ENCODE measurements around the gene ARHGAP22. TPM values are rescaled to one million over a fixed set of nuclear protein-coding genes. Genes with fewer than 3 reads are reported as not detected.

ARHGAP22 gene
- total RNA-seq, 1 experiment from 2014 or later, result 1.8 TPM

DNA sequence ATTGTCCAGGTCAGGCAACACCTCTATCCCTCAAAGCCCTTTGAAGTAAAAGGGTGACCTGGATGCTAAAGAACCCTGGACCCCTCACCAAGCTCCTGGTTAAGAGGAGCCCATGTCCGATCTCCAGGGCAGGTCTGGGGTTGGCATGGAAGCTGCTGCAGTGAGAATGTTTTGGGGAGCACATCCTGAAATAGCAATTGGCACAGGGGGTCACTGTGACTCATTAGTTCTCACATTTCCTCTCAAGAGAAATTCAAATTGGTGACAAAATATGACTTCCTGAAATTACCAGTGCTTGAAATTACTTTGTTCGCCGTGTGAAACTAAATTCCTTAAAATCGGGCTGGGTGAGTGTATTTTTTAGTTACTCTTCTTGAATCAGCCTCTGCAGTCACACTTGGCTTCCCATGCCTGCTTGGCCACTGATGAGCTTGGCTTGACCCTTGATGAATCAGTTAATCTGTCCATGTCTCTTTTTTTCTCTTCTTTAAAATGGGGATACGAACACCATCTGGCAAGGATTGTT, 18.8 kb upstream of the ARHGAP22 start:
- ChIA-PET CTCF (no interaction called here), POLR2A (interaction anchor here (0.6 kb wide), 2 partner anchors 18 to 873 kb away, joined by 3 read pairs; no protein-coding TSS in a partner anchor)
- TF ChIP-seq, protein P1, sequence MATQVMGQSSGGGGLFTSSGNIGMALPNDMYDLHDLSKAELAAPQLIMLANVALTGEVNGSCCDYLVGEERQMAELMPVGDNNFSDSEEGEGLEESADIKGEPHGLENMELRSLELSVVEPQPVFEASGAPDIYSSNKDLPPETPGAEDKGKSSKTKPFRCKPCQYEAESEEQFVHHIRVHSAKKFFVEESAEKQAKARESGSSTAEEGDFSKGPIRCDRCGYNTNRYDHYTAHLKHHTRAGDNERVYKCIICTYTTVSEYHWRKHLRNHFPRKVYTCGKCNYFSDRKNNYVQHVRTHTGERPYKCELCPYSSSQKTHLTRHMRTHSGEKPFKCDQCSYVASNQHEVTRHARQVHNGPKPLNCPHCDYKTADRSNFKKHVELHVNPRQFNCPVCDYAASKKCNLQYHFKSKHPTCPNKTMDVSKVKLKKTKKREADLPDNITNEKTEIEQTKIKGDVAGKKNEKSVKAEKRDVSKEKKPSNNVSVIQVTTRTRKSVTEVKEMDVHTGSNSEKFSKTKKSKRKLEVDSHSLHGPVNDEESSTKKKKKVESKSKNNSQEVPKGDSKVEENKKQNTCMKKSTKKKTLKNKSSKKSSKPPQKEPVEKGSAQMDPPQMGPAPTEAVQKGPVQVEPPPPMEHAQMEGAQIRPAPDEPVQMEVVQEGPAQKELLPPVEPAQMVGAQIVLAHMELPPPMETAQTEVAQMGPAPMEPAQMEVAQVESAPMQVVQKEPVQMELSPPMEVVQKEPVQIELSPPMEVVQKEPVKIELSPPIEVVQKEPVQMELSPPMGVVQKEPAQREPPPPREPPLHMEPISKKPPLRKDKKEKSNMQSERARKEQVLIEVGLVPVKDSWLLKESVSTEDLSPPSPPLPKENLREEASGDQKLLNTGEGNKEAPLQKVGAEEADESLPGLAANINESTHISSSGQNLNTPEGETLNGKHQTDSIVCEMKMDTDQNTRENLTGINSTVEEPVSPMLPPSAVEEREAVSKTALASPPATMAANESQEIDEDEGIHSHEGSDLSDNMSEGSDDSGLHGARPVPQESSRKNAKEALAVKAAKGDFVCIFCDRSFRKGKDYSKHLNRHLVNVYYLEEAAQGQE (IDR thresholded peaks at IDR 0.05; ENCODE audit: insufficient read depth in 1 of 2, low read depth in 2 of 2, low read length in 1 of 2), result no peak
- TF ChIP-seq POLR2AphosphoS5 (IDR thresholded peaks at IDR 0.05; ENCODE audit: low read depth, low read length), result no peak
- no peak for TF ChIP-seq TCF7L2 (IDR thresholded peaks at IDR 0.05; ENCODE audit: low read depth, low read length)
- TF ChIP-seq SIN3A (IDR thresholded peaks at IDR 0.05; ENCODE audit: borderline replicate concordance, insufficient read depth, low read depth, low read length), result no peak
- TF ChIP-seq, protein P2, sequence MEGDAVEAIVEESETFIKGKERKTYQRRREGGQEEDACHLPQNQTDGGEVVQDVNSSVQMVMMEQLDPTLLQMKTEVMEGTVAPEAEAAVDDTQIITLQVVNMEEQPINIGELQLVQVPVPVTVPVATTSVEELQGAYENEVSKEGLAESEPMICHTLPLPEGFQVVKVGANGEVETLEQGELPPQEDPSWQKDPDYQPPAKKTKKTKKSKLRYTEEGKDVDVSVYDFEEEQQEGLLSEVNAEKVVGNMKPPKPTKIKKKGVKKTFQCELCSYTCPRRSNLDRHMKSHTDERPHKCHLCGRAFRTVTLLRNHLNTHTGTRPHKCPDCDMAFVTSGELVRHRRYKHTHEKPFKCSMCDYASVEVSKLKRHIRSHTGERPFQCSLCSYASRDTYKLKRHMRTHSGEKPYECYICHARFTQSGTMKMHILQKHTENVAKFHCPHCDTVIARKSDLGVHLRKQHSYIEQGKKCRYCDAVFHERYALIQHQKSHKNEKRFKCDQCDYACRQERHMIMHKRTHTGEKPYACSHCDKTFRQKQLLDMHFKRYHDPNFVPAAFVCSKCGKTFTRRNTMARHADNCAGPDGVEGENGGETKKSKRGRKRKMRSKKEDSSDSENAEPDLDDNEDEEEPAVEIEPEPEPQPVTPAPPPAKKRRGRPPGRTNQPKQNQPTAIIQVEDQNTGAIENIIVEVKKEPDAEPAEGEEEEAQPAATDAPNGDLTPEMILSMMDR (IDR thresholded peaks at IDR 0.05), result no peak
- BruUV-seq (replicated peaks), result no TSS peak
- Histone ChIP-seq H3K4me1 (ENCODE audit: control insufficient read depth, insufficient read depth, low read length) (no peaks in the 10 kb centered on the region), H3K27me3 (ENCODE audit: control insufficient read depth, insufficient read depth, low read length) (0 out of 2 replicates have a peak, but pooled peaks cover 3% of the 10 kb centered on the region), H3K4me3 (ENCODE audit: low read depth in 2 of 2, low read length in 2 of 2) (no peak overlapping the region), H3K9me3 (ENCODE audit: control insufficient read depth, insufficient read depth, low read depth, low read length) (peaks cover 5% of the 10 kb centered on the region; the same call in 1 of the 2 replicates), H3K27ac (ENCODE audit: low read length) (no peak overlapping the region), H3K36me3 (ENCODE audit: control insufficient read depth, insufficient read depth, low read length) (no peaks in the 10 kb centered on the region)
- DNase-seq (ENCODE audit: low read depth, low spot score), result no peak
- in situ Hi-C loops (cut with HindIII; ENCODE audit: low pct_unique_long_range_greater_than_20kb, low sequenced_read_pairs), result no loop called here
- ATAC-seq, result no peak
- intact Hi-C loops (cut with micrococcal nuclease; ENCODE audit: unreplicated experiment), result no loop called here

DNA sequence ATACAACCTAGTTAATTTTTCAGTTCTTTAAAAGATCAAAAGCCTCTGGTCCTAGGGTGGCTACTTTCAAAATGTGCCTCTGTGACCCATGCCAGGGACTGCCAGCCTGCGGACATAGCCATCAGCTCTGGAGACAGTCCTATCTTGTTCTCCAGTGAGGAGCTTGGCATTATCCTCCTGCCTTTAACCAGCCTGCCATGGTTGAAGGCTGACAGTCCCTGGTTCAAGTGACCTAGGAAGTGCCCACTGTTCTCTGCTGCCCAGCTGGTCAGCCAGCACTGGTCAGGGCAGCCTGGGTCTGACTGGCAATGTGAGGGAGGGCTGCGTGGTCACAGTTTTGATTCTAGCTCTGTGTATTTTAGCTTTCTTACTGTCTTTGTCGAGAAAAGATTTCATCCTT, 18.1 kb upstream of the ARHGAP22 start:
- TF ChIP-seq POLR2AphosphoS5 (IDR thresholded peaks at IDR 0.05; ENCODE audit: low read depth, low read length) (no peak), TCF7L2 (IDR thresholded peaks at IDR 0.05; ENCODE audit: low read depth, low read length) (no peak), SIN3A (IDR thresholded peaks at IDR 0.05; ENCODE audit: borderline replicate concordance, insufficient read depth, low read depth, low read length) (no peak)
- TF ChIP-seq, protein P2 (IDR thresholded peaks at IDR 0.05), result no peak
- TF ChIP-seq, protein P1 (IDR thresholded peaks at IDR 0.05; ENCODE audit: insufficient read depth in 1 of 2, low read depth in 2 of 2, low read length in 1 of 2), result no peak
- no peak for ATAC-seq
- no peaks in the 10 kb centered on the region for H3K36me3 ChIP-seq (ENCODE audit: control insufficient read depth, insufficient read depth, low read length)
- H3K9me3 ChIP-seq (ENCODE audit: control insufficient read depth, insufficient read depth, low read depth, low read length), result peaks cover 5% of the 10 kb centered on the region; the same call in 1 of the 2 replicates
- no peak overlapping the region for H3K27ac ChIP-seq (ENCODE audit: low read length)
- no TSS peak for BruUV-seq (replicated peaks)
- intact Hi-C loops (cut with micrococcal nuclease; ENCODE audit: unreplicated experiment) (no loop called here), in situ Hi-C loops (cut with HindIII; ENCODE audit: low pct_unique_long_range_greater_than_20kb, low sequenced_read_pairs) (no loop called here)
- CTCF ChIA-PET, result no interaction called here
- H3K4me1 ChIP-seq (ENCODE audit: control insufficient read depth, insufficient read depth, low read length), result no peaks in the 10 kb centered on the region
- POLR2A ChIA-PET, result interaction anchor here (0.6 kb wide), 2 partner anchors 17 to 873 kb away, joined by 3 read pairs; no protein-coding TSS in a partner anchor
- 0 out of 2 replicates have a peak, but pooled peaks cover 3% of the 10 kb centered on the region for H3K27me3 ChIP-seq (ENCODE audit: control insufficient read depth, insufficient read depth, low read length)
- no peak for DNase-seq (ENCODE audit: low read depth, low spot score)
- H3K4me3 ChIP-seq (ENCODE audit: low read depth in 2 of 2, low read length in 2 of 2), result no peak overlapping the region
